ENCODE results near the gene ADAM12.

Gene ADAM12

GRCh38 chr10:126387931-126388911 is at the start of gene ADAM12:
Gene ADAM12, minus strand, starts transcription at chr10:126388477. Its CDS starts 332 bp downstream, at chr10:126388145.
- no peak for DNase-seq (ENCODE audit: extremely low read depth, low read depth)
- TF ChIP-seq CTCF (IDR thresholded peaks at IDR 0.05; ENCODE audit: low read depth, low read length, missing control alignments), result no peak
- H3K4me3 ChIP-seq (replicated peaks; ENCODE audit: low read depth, low read length), result peak within 1 kb of the TSS; percentile 46

DNA sequence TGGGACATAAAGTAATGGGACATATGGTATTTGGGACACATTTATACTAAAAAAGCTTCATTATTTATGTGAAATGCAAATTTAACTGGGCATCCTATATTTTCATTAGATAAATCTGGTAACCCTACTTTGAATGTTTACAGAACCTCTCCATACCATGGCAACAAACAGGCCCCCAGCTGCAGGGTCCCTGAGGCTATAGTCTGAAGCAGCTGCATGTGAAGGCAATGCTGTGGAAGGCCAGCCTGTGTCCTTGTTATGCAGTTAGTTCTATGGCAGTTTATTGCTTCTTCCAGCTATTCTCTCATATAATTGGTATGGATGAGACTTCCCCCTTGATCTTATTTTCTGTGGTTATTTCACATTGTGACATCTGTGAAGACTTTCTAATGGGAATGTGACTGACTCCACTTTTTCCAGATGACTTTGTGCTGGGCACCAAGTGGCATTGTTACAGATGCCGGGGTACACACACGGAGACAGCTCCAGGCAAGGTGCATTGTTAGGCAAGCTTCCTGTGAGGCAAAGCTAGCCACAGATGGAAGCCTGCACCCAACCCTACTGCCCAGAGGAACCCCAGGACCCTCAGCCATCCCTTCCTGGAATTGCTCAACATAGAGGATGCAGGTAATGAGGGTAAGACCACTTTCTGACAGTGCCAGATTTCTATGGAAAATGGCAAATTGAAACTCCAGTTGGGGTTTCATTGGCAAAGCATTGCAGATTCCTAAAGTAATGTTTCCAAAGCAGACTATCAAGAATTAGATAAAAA is 49.5 kb upstream of the ADAM12 start:
- DNase-seq (ENCODE audit: extremely low read depth, low read depth), result no peak
- TF ChIP-seq CTCF (IDR thresholded peaks at IDR 0.05; ENCODE audit: low read depth, low read length, missing control alignments), result no peak

DNA sequence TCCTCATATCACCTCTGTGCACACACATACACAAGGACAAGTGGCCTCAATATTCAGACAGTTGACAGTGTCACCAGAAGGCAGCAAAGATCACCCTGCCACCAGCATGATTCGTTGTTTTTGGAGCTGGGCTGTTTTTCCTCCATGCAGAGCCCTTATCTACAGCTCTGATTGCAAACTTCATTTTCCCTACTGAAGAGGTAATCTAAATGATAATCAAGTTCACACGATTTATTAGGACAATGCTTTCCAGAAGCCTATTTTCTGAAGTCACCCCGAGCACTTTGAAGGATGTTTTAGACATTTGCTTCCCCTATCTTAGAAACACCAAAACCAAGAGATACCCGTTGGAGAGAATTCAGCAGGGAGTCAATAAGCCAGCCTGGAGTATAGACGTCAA is 46.0 kb upstream of the ADAM12 start:
- TF ChIP-seq CTCF (IDR thresholded peaks at IDR 0.05; ENCODE audit: low read depth, low read length, missing control alignments), result no peak
- DNase-seq (ENCODE audit: extremely low read depth, low read depth), result no peak
- H3K4me3 ChIP-seq (replicated peaks; ENCODE audit: low read depth, low read length), result no peak overlapping the region

More for the DNA sequence above, 49.5 kb upstream of the ADAM12 start:
- no peak overlapping the region for H3K4me3 ChIP-seq (replicated peaks; ENCODE audit: low read depth, low read length)

GRCh38 chr10:126433351-126433750 is 45.1 kb upstream of the ADAM12 start:
- no peak for DNase-seq (ENCODE audit: extremely low read depth, low read depth)
- H3K4me3 ChIP-seq (replicated peaks; ENCODE audit: low read depth, low read length), result no peak overlapping the region
- no peak for TF ChIP-seq CTCF (IDR thresholded peaks at IDR 0.05; ENCODE audit: low read depth, low read length, missing control alignments)

GRCh38 chr10:126432507-126432906 is 44.2 kb upstream of the ADAM12 start:
- TF ChIP-seq CTCF (IDR thresholded peaks at IDR 0.05; ENCODE audit: low read depth, low read length, missing control alignments), result no peak
- no peak for DNase-seq (ENCODE audit: extremely low read depth, low read depth)
- H3K4me3 ChIP-seq (replicated peaks; ENCODE audit: low read depth, low read length), result no peak overlapping the region

DNA sequence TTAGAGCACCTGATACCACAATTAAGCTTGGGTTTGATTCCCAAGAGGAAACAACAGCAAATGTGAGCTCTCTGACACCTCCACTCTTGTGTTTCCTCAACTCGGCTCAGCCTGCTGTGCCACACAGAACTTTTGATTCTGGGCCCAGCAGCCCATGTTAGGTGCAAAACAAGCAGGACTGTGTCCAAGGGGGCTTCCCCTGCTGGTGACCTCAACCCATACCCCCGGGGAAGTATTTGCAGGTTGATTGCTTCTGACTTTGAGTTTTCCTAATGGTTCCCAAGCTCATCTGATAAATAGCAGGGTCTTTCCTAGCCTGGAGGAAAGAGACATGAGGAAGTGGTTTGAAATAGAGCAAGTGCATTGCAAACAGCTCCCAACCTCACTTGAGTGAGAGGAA is 43.5 kb upstream of the ADAM12 start:
- DNase-seq (ENCODE audit: extremely low read depth, low read depth), result no peak
- H3K4me3 ChIP-seq (replicated peaks; ENCODE audit: low read depth, low read length), result no peak overlapping the region
- TF ChIP-seq CTCF (IDR thresholded peaks at IDR 0.05; ENCODE audit: low read depth, low read length, missing control alignments), result no peak
